Omental fat pad (tissue), 4 donors: ENCODE measurements around the gene SLC35E1. TPM values are rescaled to one million over a fixed set of nuclear protein-coding genes. Genes with fewer than 3 reads are reported as not detected.

Experiments
- ATAC-seq: fragments of 150-250 bp; one replicate; pipeline ENCODE4 v1.9.1; 2016; ENCODE audit warnings: mild to moderate bottlenecking, moderate library complexity; ENCODE audit not compliant: low FRiP score
- DNase-seq: peaks from one replicate; pipeline ENCODE4 v3.0.0-alpha.2; 2019; ENCODE audit warnings: low spot score
- CTCF ChIP-seq, 3 donors: fragments of 450-650 bp; IDR thresholded peaks; one replicate each; pipeline ENCODE4 v1.5.1; 2016 to 2017; ENCODE audit warnings: antibody characterized with exemption in 3 of 3, mild to moderate bottlenecking in 3 of 3, moderate library complexity in 2 of 3
- total RNA-seq, 4 donors: library from RNA; depleted of rRNA; stranded (reverse); fragments of >200 nt; gene quantifications; one replicate each; pipeline ENCODE4 v1.1.0, GENCODE V29; 2016

The SLC35E1 gene
- total RNA-seq, 4 donors from 2014 or later: 22.9 to 46.3 (median 36.1) TPM

GRCh38 chr19:16586991-16587832 lies 15.0 kb upstream of the SLC35E1 start:
- TF ChIP-seq CTCF (IDR thresholded peaks at IDR 0.05): no peak
- no peak for DNase-seq
- peak; percentile 13 for ATAC-seq

GRCh38 chr19:16586477-16586871 lies 14.3 kb upstream of the SLC35E1 start:
- DNase-seq (no peak), ATAC-seq (no peak)
- TF ChIP-seq CTCF (IDR thresholded peaks at IDR 0.05): no peak

GRCh38 chr19:16585808-16586476 lies 13.7 kb upstream of the SLC35E1 start:
- no peak for TF ChIP-seq CTCF (IDR thresholded peaks at IDR 0.05)
- ATAC-seq (no peak), DNase-seq (no peak)

GRCh38 chr19:16585094-16585801 lies 13.0 kb upstream of the SLC35E1 start:
- DNase-seq (no peak), ATAC-seq (no peak)
- no peak for TF ChIP-seq CTCF (IDR thresholded peaks at IDR 0.05)

- ATAC-seq (peak; percentile 41), DNase-seq (peak; percentile 50)
- TF ChIP-seq CTCF (IDR thresholded peaks at IDR 0.05): no peak
Measured at GRCh38 chr19:16584248-16585093, 12.3 kb upstream of the SLC35E1 start.

GRCh38 chr19:16582486-16583261 lies 10.5 kb upstream of the SLC35E1 start:
- TF ChIP-seq CTCF (IDR thresholded peaks at IDR 0.05): no peak
- no peak for DNase-seq
- no peak for ATAC-seq
